Globus pallidus (tissue), 1 donor: ENCODE data around the gene MTHFSD.

ENCODE experiments used
- DNase-seq: peaks from one replicate; pipeline ENCODE4 v3.0.0-alpha.2; 2015; ENCODE audit warnings: low spot score

Gene MTHFSD

GRCh38 chr16:86569701-86570447 is 14.8 kb upstream of the MTHFSD start:
- no peak for DNase-seq

DNA sequence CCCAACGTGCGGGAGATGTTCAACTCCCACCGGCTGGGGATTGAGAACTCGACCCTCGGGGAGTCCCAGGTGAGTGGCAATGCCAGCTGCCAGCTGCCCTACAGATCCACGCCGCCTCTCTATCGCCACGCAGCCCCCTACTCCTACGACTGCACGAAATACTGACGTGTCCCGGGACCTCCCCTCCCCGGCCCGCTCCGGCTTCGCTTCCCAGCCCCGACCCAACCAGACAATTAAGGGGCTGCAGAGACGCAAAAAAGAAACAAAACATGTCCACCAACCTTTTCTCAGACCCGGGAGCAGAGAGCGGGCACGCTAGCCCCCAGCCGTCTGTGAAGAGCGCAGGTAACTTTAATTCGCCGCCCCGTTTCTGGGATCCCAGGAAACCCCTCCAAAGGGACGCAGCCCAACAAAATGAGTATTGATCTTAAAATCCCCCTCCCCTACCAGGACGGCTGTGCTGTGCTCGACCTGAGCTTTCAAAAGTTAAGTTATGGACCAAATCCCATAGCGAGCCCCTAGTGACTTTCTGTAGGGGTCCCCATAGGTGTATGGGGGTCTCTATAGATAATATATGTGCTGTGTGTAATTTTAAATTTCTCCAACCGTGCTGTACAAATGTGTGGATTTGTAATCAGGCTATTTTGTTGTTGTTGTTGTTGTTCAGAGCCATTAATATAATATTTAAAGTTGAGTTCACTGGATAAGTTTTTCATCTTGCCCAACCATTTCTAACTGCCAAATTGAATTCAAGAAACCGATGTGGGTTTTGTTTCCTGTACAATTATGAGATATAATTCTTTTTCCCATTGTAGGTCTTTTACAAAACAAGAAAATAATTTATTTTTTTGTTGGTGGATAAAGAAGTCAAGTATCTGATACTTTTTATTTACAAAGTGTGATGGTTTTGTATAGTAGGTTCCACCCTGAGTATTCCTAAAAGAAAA is 13.9 kb upstream of the MTHFSD start:
- no peak for DNase-seq

GRCh38 chr16:86567701-86568581 is 12.9 kb upstream of the MTHFSD start:
- DNase-seq = no peak

DNA sequence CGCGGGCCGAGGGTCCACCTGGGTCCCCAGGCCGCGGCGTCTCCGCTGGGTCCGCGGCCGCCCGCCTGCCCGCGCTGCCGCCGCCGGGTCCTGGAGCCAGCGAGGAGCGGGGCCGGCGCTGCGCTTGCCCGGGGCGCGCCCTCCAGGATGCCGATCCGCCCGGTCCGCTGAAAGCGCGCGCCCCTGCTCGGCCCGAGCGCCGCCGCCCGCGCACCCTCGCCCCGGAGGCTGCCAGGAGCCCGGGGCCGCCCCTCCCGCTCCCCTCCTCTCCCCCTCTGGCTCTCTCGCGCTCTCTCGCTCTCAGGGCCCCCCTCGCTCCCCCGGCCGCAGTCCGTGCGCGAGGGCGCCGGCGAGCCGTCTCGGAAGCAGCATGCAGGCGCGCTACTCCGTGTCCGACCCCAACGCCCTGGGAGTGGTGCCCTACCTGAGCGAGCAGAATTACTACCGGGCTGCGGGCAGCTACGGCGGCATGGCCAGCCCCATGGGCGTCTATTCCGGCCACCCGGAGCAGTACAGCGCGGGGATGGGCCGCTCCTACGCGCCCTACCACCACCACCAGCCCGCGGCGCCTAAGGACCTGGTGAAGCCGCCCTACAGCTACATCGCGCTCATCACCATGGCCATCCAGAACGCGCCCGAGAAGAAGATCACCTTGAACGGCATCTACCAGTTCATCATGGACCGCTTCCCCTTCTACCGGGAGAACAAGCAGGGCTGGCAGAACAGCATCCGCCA is 12.1 kb upstream of the MTHFSD start:
- no peak for DNase-seq

DNA sequence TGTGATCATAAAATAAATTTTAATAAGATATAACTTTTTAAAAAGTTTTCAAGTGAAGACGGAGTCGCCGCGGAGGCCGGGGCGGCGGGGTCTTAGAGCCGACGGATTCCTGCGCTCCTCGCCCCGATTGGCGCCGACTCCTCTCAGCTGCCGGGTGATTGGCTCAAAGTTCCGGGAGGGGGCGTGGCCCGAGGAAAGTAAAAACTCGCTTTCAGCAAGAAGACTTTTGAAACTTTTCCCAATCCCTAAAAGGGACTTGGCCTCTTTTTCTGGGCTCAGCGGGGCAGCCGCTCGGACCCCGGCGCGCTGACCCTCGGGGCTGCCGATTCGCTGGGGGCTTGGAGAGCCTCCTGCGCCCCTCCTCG is 11.5 kb upstream of the MTHFSD start, which contains the start of gene FOXC2:
Gene FOXC2 (plus strand): TSS at position 229 of the 365 bp plus-strand sequence. CDS start 507 bp downstream, outside the sequence.
- DNase-seq = no peak

GRCh38 chr16:86565644-86566511 is 10.8 kb upstream of the MTHFSD start:
- no peak for DNase-seq

DNA sequence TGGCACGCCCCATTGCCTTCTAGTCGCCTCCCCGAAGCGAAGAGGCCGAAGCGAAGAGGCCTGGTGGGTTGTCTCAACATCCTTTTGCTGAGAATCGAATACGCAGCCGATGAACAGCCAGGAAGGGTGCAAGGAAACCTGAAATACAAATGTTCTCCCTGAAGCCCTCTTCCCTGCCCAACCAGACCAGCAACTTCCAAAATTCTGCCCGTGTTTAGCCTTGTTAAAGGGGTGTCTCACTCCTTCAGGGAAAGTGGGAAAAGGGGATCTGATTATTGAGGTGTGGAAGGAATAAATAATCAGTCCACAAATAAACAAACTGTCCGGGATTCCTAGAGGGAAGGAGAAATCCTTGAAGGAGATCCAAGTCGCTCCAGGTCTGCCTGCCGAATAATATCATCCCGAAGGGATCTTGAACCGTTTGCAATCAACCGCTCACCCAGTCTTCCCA is 10.2 kb upstream of the MTHFSD start:
- DNase-seq = no peak

DNA sequence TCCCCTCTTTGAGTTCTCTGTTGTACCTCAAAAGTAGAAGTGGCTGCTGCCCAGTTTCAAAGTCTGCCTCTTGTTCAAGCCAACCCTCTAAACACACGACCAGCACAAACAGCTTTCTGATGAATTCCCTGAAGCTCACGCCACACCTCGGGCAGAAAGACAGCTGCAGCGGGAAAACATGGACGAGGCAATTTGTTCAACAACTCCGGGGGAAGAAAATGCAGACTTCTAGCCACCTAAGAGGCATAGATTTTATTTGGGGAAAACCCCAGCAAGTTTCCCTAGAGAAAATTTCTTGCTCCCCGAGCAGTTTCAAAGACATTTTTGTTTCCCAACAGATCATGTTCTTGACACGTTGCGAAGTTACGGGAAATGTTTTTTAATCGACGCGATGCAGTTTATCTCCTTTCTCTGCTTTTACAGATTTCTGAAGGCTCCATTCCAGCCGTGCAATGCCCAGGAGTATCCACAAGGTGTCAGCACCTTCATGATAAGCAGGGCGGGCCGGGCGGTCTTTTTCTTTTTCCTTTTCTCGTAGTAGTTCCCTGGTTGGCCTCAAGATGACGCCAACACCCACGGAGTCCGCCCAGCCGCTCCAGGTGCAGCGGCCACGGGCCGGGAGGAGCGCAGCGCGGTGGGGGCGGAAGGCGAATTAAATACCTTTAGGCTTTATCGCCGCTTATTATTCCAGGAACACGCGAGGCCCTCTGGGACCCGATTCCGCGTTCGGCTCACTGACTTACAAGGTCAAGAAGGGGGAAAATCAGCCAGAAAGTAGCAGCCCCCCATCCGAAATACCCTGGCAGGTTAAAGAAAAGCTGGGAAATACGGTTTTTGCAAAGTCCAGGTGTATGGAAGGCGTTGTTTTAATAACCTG is 8.7 kb upstream of the MTHFSD start:
- DNase-seq = peak; percentile 80

DNA sequence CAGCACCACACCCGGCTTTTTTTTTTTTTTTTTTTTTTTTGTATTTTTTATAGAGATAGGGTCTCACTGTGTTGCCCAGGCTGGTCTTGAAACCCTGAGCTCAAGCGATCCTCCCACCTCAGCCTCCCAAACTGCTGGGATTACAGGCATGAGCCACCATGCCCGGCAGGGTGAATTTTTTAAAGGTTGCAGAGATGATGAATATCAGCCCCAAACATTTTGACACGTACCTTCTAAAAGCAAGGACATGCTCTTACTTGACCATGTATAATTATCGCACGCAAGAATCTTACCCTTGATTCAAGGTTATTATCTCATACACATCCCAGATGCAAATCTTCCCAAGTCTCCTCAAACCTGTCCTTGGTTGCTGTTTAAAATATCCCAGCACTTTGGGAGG is 7.3 kb upstream of the MTHFSD start:
- no peak for DNase-seq

DNA sequence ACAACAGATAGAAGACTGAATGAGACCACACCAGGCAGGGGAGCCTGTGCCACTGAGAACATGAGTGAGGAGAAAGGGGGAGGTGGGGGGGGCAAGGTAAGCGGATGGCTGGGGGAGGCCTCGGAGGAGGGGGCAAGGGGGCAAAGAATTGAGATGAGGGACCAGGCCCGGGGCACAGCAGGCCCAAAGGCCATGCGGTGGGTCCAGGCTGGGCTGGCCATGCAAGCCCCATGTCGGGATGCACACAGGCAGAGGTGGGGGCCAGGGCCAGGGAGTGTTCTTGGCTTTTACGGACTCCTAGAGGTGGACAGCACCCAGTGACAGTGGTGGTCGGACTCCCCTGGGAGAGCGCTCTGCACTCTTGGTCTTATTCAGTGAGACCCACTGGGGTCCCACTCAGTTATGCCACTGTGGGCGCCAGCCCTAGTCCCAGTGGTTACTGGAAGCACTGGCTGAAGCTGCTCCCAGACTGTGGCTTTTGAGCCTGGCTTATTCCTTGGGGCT is 4.8 kb upstream of the MTHFSD start:
- no peak for DNase-seq

DNA sequence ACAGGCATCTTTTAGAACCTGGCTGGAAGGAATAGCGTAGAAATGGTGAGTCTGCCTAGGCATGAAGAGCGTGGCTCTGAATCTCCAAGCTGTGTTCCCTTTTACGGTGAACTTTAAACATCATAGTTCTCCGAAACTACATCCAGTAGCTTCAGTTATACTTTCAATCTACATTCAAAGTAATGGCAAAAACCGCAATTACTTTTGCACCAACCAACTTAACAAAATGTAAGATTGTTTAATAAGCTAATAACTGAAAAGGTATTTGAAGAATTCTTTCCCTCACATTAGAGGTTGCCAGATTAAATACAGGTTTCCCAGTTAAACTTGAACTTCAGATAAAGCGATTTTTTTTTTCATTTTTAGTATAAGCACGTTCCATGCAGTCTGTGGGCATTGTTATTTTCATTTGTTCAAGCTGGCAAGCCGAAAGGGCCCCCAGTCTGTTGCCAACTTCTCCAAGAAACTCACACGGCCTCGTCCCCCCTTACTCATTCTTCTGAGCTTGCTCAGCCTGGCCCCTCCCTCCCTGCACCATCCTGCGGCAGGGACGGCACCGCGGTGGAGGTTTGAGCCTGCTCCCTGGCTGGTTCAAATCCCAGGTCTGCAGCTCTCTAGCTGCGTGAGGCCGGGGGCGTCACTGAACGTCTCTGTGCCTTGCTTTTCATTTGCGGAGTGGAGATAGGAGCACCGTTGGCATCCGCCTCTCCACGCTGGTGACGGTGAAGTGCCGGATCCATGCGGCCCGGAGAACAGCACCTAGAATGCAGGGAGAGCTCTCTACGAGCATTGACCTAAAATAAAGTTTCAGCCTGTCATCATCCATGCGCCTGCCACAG is 3.5 kb upstream of the MTHFSD start:
- no peak for DNase-seq

- no peak for DNase-seq
Observed at GRCh38 chr16:86557587-86557986, 2.6 kb upstream of the MTHFSD start.

- DNase-seq = no peak
Observed at GRCh38 chr16:86556576-86556975, 1.5 kb upstream of the MTHFSD start.

DNA sequence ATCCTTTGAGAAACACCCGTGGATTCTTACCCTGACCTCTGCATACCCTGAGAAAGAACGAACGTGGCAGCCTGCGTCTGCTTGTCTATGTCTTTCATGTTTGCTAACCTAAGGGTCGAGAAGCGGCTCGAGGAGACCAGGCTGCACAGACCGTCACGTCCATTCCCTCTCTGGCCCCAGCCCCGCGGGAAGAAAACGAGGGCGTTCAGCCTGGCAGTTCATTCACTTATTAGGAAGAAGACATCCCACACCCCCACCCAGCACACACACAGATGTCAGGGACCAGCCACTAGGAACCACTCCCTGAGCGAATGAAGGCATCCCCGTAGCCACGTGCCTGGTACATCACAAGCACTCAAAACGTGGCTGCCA is 655 bp upstream of the MTHFSD start:
- DNase-seq = no peak

DNA sequence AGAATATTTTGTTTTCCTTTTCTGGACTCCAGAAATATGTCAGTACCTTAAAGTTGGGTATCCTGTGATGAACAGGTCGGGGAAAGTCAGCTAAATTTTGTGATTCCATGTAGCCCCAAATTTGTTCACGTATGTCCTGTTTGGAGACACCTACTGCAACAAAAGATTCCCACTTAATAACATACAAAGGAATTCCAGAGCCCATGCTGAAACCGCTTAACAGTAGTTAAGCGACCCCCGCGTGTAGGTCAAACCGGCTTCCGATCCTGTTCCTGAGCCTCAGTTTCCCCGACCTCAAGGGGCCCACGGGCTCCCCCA is 477 bp downstream of the MTHFSD start:
- no peak for DNase-seq

DNA sequence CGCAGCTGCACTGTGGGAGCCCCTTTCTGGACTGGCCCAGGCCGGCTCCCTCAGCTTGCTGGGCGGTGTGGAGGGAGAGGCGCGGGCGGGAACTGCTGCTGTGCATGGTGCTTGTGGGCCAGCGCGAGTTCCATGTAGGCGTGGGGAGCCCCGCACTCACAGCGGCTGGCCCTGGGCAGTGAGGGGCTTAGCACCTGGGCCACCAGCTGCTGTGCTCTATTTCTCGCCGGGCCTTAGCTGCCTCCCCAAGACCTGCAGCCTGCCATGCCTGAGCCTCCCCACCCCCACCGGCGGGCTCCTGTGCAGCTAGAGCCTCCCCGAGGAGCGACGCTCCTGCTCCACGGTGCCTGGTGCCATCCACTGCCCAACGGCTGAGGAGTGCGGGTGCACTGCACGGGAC is 1.7 kb downstream of the MTHFSD start:
- no peak for DNase-seq

- DNase-seq = no peak
Observed at GRCh38 chr16:86550281-86550680, 4.8 kb downstream of the MTHFSD start.

DNA sequence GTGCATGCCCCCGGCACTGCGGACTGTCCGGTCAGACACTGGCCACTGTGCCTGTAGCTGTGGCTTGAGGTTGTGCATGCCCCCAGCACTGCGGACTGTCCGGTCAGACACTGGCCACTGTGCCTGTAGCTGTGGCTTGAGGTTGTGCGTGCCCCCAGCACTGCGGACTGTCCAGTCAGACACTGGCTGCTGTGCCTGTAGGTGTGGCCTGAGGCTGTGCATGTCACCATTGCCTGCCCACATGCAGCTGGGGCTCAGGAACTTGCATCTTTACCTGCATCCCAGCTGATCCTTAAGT is 5.2 kb downstream of the MTHFSD start:
- DNase-seq = no peak
